NT2/D1 (cell line): ENCODE data around the gene SLC6A9.

Experiments used
- SUZ12 ChIP-seq: IDR thresholded peaks from 2 replicates; pipeline ENCODE4 v1.6.1; 2011; ENCODE audit not compliant: insufficient read length, insufficient read depth; ENCODE audit errors: extremely low read depth
- YY1 ChIP-seq: IDR thresholded peaks from 2 replicates; pipeline ENCODE4 v1.6.1; 2011; ENCODE audit not compliant: insufficient read length, insufficient read depth
- ZNF274 ChIP-seq: IDR thresholded peaks from 2 replicates; pipeline ENCODE4 v1.6.1; 2011; ENCODE audit warnings: mild to moderate bottlenecking, low read depth, low read length

- TF ChIP-seq YY1: no peak
- TF ChIP-seq ZNF274: no peak
- TF ChIP-seq SUZ12: no peak
Measured at GRCh38 chr1:44020464-44020863, 10.8 kb downstream of the SLC6A9 start.
